Caco-2 (cell line): Measurements from ENCODE around the gene SPINT3. TPM values are rescaled to one million over a fixed set of nuclear protein-coding genes. Genes with fewer than 3 reads are reported as not detected.

Experiments
- BruUV-seq: library from RNA; stranded (reverse); fragments of 400-500 nt; replicated peaks from 2 replicates; lab custom pipeline; 2021; lab: Mats Ljungman, UMichigan
- CTCF ChIA-PET: fragments of 300-600 bp; sonication (Branson Sonifier 250); formaldehyde crosslinking; loops from one replicate; lab custom pipeline; 2022; ENCODE audit warnings: antibody characterized with exemption; lab: Charles Lee
- POLR2A ChIA-PET: fragments of 300-600 bp; sonication (Branson Sonifier 250); formaldehyde crosslinking; loops from one replicate; lab custom pipeline; 2022; ENCODE audit warnings: antibody characterized with exemption; lab: Charles Lee
- DNase-seq, 2 experiments: peaks; one replicate each; pipeline versions ENCODE4 v3.0.0 to v3.0.0-alpha.2; 2020 to 2022
- H3K27me3 ChIP-seq: replicated peaks from 2 replicates; pipeline ENCODE4 v1.6.0; 2011; ENCODE audit warnings: low read length; ENCODE audit not compliant: control insufficient read depth, insufficient read depth
- H3K36me3 ChIP-seq: 2 replicates; pipeline ENCODE4 v1.5.1; 2011; ENCODE audit warnings: low read length; ENCODE audit not compliant: control insufficient read depth, insufficient read depth
- H3K4me1 ChIP-seq: fragments of 250-450 bp; sonication (Bioruptor Pico); 2 replicates; pipeline ENCODE4 v1.5.1; 2020; ENCODE audit warnings: mild to moderate bottlenecking
- H3K4me3 ChIP-seq: 2 replicates; pipeline ENCODE4 v1.5.1; 2011; ENCODE audit warnings: low read depth, mild to moderate bottlenecking, control low read depth, low read length
- H3K9me3 ChIP-seq: fragments of 250-450 bp; sonication (Bioruptor Pico); 2 replicates; pipeline ENCODE4 v1.5.1; 2020; ENCODE audit warnings: mild to moderate bottlenecking, moderate library complexity
- H3K27ac Mint-ChIP-seq: one replicate; pipeline ENCODE4 v1.8.0; 2022; ENCODE audit warnings: mixed read lengths; ENCODE audit not compliant: unreplicated experiment
- H3K27me3 Mint-ChIP-seq: one replicate; pipeline ENCODE4 v1.8.0; 2022; ENCODE audit warnings: mixed read lengths; ENCODE audit not compliant: insufficient read depth, unreplicated experiment
- H3K36me3 Mint-ChIP-seq: one replicate; pipeline ENCODE4 v1.8.0; 2022; ENCODE audit warnings: mild to moderate bottlenecking, mixed read lengths; ENCODE audit not compliant: insufficient read depth, unreplicated experiment
- H3K4me1 Mint-ChIP-seq: one replicate; pipeline ENCODE4 v1.8.0; 2022; ENCODE audit warnings: low read depth, mixed read lengths; ENCODE audit not compliant: unreplicated experiment
- H3K4me3 Mint-ChIP-seq: one replicate; pipeline ENCODE4 v1.8.0; 2022; ENCODE audit warnings: mild to moderate bottlenecking, moderate library complexity, mixed read lengths; ENCODE audit not compliant: unreplicated experiment
- H3K9me3 Mint-ChIP-seq: one replicate; pipeline ENCODE4 v1.8.0; 2022; ENCODE audit warnings: mixed read lengths; ENCODE audit not compliant: unreplicated experiment
- CTCF ChIP-seq, 2 experiments: fragments of 200-600 bp in 1 of 2; IDR thresholded peaks; 1 replicate in 1 of 2; 2 replicates in 1 of 2; pipeline versions ENCODE4 v1.5.1 to v1.8.0; 2011 to 2022; ENCODE audit warnings: antibody characterized with exemption in 1 of 2, control low read depth in 1 of 2, inconsistent platforms in 1 of 2, low read depth in 1 of 2, low read length in 1 of 2, mild to moderate bottlenecking in 1 of 2, moderate library complexity in 1 of 2; ENCODE audit not compliant: insufficient read depth in 1 of 2, severe bottlenecking in 1 of 2, unreplicated experiment in 1 of 2
- intact Hi-C: fragments of 100-400 bp; cut with micrococcal nuclease; formaldehyde crosslinking; loops from one replicate; pipeline ENCODE4 v1.10.0; 2022; ENCODE audit not compliant: unreplicated experiment
- total RNA-seq: library from RNA; stranded (reverse); gene quantifications from 2 replicates; pipeline ENCODE4 v1.2.3, GENCODE V29; 2022

Gene SPINT3
- total RNA-seq, 1 experiment from 2014 or later, result not detected

DNA sequence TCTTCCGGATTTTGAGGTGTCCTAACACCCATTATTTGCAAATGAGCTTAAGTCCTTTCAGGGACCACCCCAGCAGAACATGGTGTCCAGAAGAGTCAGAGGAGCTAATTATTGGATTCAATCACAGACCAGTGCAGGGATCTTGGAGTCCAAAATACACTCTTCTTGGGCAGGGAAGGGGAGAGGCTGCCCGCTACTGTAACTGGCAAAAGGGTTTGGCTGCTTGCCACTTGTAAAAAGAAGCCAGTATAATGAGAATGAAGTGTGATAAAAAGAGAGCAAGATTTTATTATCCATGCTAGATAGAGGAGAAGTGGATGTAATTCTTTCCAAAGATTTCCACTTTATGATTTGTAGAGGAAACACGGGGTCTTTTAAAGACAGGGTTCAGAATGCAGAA is 19.3 kb downstream of the SPINT3 start:
- Histone ChIP-seq H3K4me3 (no peak overlapping the region), H3K27me3 (no peaks in the 10 kb centered on the region; the same call in none of the 2 replicates), H3K9me3 (no peaks in the 10 kb centered on the region), H3K4me1 (no peaks in the 10 kb centered on the region), H3K36me3 (no peaks in the 10 kb centered on the region)
- H3K27ac Mint-ChIP-seq, result no peak overlapping the region
- H3K27me3 Mint-ChIP-seq, result peaks cover 31% of the 10 kb centered on the region
- no peak for TF ChIP-seq CTCF (IDR thresholded peaks at IDR 0.05; ENCODE audit: insufficient read depth in 1 of 2, low read depth in 1 of 2, low read length in 1 of 2, severe bottlenecking in 1 of 2, unreplicated experiment in 1 of 2)
- peaks cover 5% of the 10 kb centered on the region for H3K4me1 Mint-ChIP-seq
- no peak for DNase-seq
- no peaks in the 10 kb centered on the region for H3K9me3 Mint-ChIP-seq
- POLR2A ChIA-PET, result no interaction called here
- no TSS peak for BruUV-seq
- H3K36me3 Mint-ChIP-seq, result no peaks in the 10 kb centered on the region
- intact Hi-C loops, result no loop called here
- H3K4me3 Mint-ChIP-seq, result no peak overlapping the region
- CTCF ChIA-PET, result no interaction called here

GRCh38 chr20:45495501-45495941 is 19.9 kb downstream of the SPINT3 start:
- peaks cover 5% of the 10 kb centered on the region for H3K4me1 Mint-ChIP-seq
- no peak overlapping the region for H3K4me3 Mint-ChIP-seq
- intact Hi-C loops, result no loop called here
- no peaks in the 10 kb centered on the region for H3K9me3 Mint-ChIP-seq
- H3K27ac Mint-ChIP-seq, result no peak overlapping the region
- Histone ChIP-seq H3K4me1 (no peaks in the 10 kb centered on the region), H3K36me3 (no peaks in the 10 kb centered on the region), H3K27me3 (no peaks in the 10 kb centered on the region; the same call in none of the 2 replicates), H3K9me3 (no peaks in the 10 kb centered on the region), H3K4me3 (no peak overlapping the region)
- no TSS peak for BruUV-seq
- CTCF ChIA-PET, result no interaction called here
- H3K36me3 Mint-ChIP-seq, result no peaks in the 10 kb centered on the region
- peaks cover 33% of the 10 kb centered on the region for H3K27me3 Mint-ChIP-seq
- no peak for DNase-seq
- no peak for TF ChIP-seq CTCF (IDR thresholded peaks at IDR 0.05; ENCODE audit: insufficient read depth in 1 of 2, low read depth in 1 of 2, low read length in 1 of 2, severe bottlenecking in 1 of 2, unreplicated experiment in 1 of 2)
- POLR2A ChIA-PET, result no interaction called here

DNA sequence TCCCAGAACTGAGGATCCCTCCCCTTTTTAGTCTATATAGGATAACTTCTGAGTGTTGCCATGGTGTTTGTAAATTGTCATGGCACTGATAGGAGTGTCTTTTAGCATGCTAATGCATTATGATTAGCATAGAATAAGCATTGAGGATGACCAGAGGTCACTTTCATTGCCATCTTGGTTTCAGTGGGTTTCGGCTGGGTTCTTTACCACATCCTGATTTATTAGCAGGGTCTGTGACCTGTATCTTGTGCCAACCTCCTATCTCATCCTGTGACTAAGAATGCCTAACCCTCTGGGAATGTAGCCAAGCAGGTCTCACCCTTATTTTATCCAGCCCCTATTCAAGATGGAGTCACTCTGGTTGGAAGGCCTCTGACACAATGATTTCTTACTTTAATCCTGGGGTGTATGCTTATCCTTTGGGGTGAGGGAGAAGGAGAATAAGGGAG is 26.3 kb downstream of the SPINT3 start:
- no peak overlapping the region for H3K4me3 ChIP-seq
- H3K9me3 ChIP-seq, result no peaks in the 10 kb centered on the region
- Mint-ChIP-seq H3K9me3 (no peaks in the 10 kb centered on the region), H3K4me1 (no peaks in the 10 kb centered on the region), H3K27me3 (peaks cover 17% of the 10 kb centered on the region), H3K4me3 (no peak overlapping the region), H3K36me3 (no peaks in the 10 kb centered on the region), H3K27ac (no peak overlapping the region)
- H3K27me3 ChIP-seq, result no peaks in the 10 kb centered on the region; the same call in 1 of the 2 replicates
- BruUV-seq, result no TSS peak
- intact Hi-C loops, result no loop called here
- DNase-seq, result no peak
- POLR2A ChIA-PET, result no interaction called here
- H3K36me3 ChIP-seq, result no peaks in the 10 kb centered on the region
- no peak for TF ChIP-seq CTCF (IDR thresholded peaks at IDR 0.05; ENCODE audit: insufficient read depth in 1 of 2, low read depth in 1 of 2, low read length in 1 of 2, severe bottlenecking in 1 of 2, unreplicated experiment in 1 of 2)
- H3K4me1 ChIP-seq, result no peaks in the 10 kb centered on the region
- CTCF ChIA-PET, result no interaction called here
